UCSD-AML1 (cell line): ENCODE results near the gene BCAM.
"Not testable (repeated sequence)": the region's sequence is repeated elsewhere in the genome, so short reads cannot be mapped to it uniquely, and the experiment has no call there.

Source experiments
- DNase-seq: peaks from one replicate; lab custom pipeline; 2025; ENCODE audit not compliant: unreplicated experiment; lab: John Stamatoyannopoulos, UW

BCAM gene

GRCh38 chr19:44814517-44814916 lies 5.6 kb downstream of the BCAM start:
- no peak for DNase-seq

- no peak for DNase-seq
These were observed 7.4 kb downstream of the BCAM start for GRCh38 chr19:44816301-44816700.

- DNase-seq, result no peak
These were observed 9.0 kb downstream of the BCAM start for GRCh38 chr19:44817725-44818465.

- DNase-seq, result no peak
These were observed 9.6 kb downstream of the BCAM start for GRCh38 chr19:44818466-44819031.

- no peak for DNase-seq
These were observed 10.4 kb downstream of the BCAM start for GRCh38 chr19:44819246-44819832.

GRCh38 chr19:44820648-44821609 lies 12.0 kb downstream of the BCAM start:
- peak; percentile 60 for DNase-seq

GRCh38 chr19:44822177-44822576 lies 13.3 kb downstream of the BCAM start:
- no peak for DNase-seq

- DNase-seq, result no peak
These were observed 13.9 kb downstream of the BCAM start for GRCh38 chr19:44822670-44823372.

GRCh38 chr19:44823373-44823698 lies 14.4 kb downstream of the BCAM start:
- DNase-seq, result no peak

GRCh38 chr19:44824761-44825160 lies 15.9 kb downstream of the BCAM start:
- no peak for DNase-seq

- not testable (repeated sequence) for DNase-seq
These were observed 24.0 kb downstream of the BCAM start for GRCh38 chr19:44832875-44833274.

GRCh38 chr19:44834399-44834798 lies 25.5 kb downstream of the BCAM start:
- not testable (repeated sequence) for DNase-seq

GRCh38 chr19:44839276-44839675 lies 30.4 kb downstream of the BCAM start:
- no peak for DNase-seq

GRCh38 chr19:44840811-44841210 lies 31.9 kb downstream of the BCAM start:
- DNase-seq, result no peak

- no peak for DNase-seq
These were observed 32.3 kb downstream of the BCAM start for GRCh38 chr19:44841231-44841630.

GRCh38 chr19:44845286-44845611 lies 36.3 kb downstream of the BCAM start:
- no peak for DNase-seq

- peak; percentile 100 for DNase-seq
These were observed 36.9 kb downstream of the BCAM start, which contains the start of gene NECTIN2 for GRCh38 chr19:44845612-44846454. Gene NECTIN2, plus strand, starts transcription at chr19:44846297. Its CDS starts 229 bp downstream, at chr19:44846526.

- DNase-seq, result no peak
These were observed 37.7 kb downstream of the BCAM start for GRCh38 chr19:44846455-44847143.
